Neural progenitor cell (in vitro differentiated cells): Measurements from ENCODE around the gene LINGO3.
"Not testable (repeated sequence)": the region's sequence is repeated elsewhere in the genome, so short reads cannot be mapped to it uniquely, and the experiment has no call there.

Experiments used
- EZH2phosphoT487 ChIP-seq: fragments of 200-600 bp; sonication (generic); IDR thresholded peaks from 2 replicates; pipeline ENCODE4 v1.6.1; 2017; ENCODE audit warnings: antibody characterized with exemption
- TF ChIP-seq, protein P1 (sequence below): fragments of 200-600 bp; sonication (generic); IDR thresholded peaks from 2 replicates; pipeline ENCODE4 v1.5.1; 2017; ENCODE audit warnings: antibody characterized with exemption, mild to moderate bottlenecking

DNA sequence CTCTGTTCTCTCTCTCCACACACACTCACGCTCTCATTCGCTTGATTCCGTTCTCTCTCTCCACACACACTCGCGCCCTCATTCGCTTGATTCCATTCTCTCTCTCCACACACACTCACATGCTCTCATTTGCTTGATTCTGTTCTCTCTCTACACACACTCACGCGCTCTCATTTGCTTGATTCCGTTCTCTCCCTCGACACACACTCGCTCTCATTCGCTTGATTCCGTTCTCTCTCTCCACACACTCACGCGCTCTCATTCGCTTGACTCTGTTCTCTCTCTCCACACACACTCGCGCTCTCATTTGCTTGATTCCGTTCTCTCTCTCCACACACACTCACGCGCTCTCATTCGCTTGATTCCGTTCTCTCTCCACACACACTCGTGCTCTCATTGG lies 41.9 kb upstream of the LINGO3 start:
- TF ChIP-seq, protein P1, sequence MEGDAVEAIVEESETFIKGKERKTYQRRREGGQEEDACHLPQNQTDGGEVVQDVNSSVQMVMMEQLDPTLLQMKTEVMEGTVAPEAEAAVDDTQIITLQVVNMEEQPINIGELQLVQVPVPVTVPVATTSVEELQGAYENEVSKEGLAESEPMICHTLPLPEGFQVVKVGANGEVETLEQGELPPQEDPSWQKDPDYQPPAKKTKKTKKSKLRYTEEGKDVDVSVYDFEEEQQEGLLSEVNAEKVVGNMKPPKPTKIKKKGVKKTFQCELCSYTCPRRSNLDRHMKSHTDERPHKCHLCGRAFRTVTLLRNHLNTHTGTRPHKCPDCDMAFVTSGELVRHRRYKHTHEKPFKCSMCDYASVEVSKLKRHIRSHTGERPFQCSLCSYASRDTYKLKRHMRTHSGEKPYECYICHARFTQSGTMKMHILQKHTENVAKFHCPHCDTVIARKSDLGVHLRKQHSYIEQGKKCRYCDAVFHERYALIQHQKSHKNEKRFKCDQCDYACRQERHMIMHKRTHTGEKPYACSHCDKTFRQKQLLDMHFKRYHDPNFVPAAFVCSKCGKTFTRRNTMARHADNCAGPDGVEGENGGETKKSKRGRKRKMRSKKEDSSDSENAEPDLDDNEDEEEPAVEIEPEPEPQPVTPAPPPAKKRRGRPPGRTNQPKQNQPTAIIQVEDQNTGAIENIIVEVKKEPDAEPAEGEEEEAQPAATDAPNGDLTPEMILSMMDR: not testable (repeated sequence)
- not testable (repeated sequence) for TF ChIP-seq EZH2phosphoT487
